GM12878 (cell line): Measurements from ENCODE around the gene HIVEP3. TPM values are rescaled to one million over a fixed set of nuclear protein-coding genes. Genes with fewer than 3 reads are reported as not detected.

Experiments used
- ATAC-seq: fragments of 200-7000 bp; cut with Tn5 transposase; 3 replicates; pipeline ENCODE4 v1.9.1; 2020; ENCODE audit warnings: mild to moderate bottlenecking, moderate library complexity
- BruUV-seq: library from RNA; stranded (reverse); fragments of 400-500 nt; replicated peaks from 2 replicates; lab custom pipeline; 2021; lab: Mats Ljungman, UMichigan
- CTCF ChIA-PET: fragments of 300-600 bp; sonication (Branson Sonifier 250); formaldehyde crosslinking; extraction: SDS; loops from one replicate; lab custom pipeline; 2021; ENCODE audit warnings: inconsistent platforms; lab: Yijun Ruan, JAX
- POLR2A ChIA-PET: fragments of 350-600 bp; formaldehyde crosslinking; extraction: SDS; loops from one replicate; lab custom pipeline; 2021; ENCODE audit warnings: inconsistent platforms; lab: Charles Lee
- RAD21 ChIA-PET: fragments of 300-600 bp; sonication (Branson Sonifier 250); formaldehyde crosslinking; loops from one replicate; lab custom pipeline; 2023; ENCODE audit warnings: antibody characterized with exemption; ENCODE audit not compliant: unreplicated experiment; lab: Charles Lee
- SMC1A ChIA-PET: fragments of 300-600 bp; sonication (Branson Sonifier 250); formaldehyde crosslinking; loops from one replicate; lab custom pipeline; 2023; ENCODE audit not compliant: unreplicated experiment, uncharacterized antibody; lab: Charles Lee
- DNase-seq: peaks from one replicate; pipeline ENCODE4 v3.0.0-alpha.2; 2011; ENCODE audit warnings: low read depth, low spot score
- FAIRE-seq: peaks from 3 replicates; lab custom pipeline; 2011; peaks lifted over from hg19 to GRCh38; lab: Jason Lieb, UNC
- H2AFZ ChIP-seq: 2 replicates; pipeline ENCODE4 v1.6.0; 2011; ENCODE audit warnings: low read depth, low read length, control low read depth; ENCODE audit not compliant: control insufficient read depth
- H3K27ac ChIP-seq: 2 replicates; pipeline ENCODE4 v1.5.1; 2011; ENCODE audit warnings: control low read depth; ENCODE audit not compliant: control insufficient read depth, insufficient read depth
- H3K27me3 ChIP-seq, 2 experiments: replicated peaks in 1 of 2; 2 replicates each; pipeline versions ENCODE4 v1.6.0 to v1.6.1; 2011; ENCODE audit warnings: low read length in 1 of 2; ENCODE audit not compliant: control insufficient read depth in 2 of 2, insufficient read depth in 2 of 2
- H3K36me3 ChIP-seq, 2 experiments: 2 replicates each; pipeline ENCODE4 v1.5.1; 2011; ENCODE audit warnings: low read length in 1 of 2; ENCODE audit not compliant: control insufficient read depth in 2 of 2, insufficient read depth in 2 of 2
- H3K4me1 ChIP-seq: 2 replicates; pipeline ENCODE4 v1.6.1; 2011; ENCODE audit warnings: mild to moderate bottlenecking, low read length, moderate library complexity, mixed read lengths; ENCODE audit not compliant: control insufficient read depth, insufficient read depth
- H3K4me2 ChIP-seq: 2 replicates; pipeline ENCODE4 v1.6.0; 2011; ENCODE audit warnings: control low read depth; ENCODE audit not compliant: control insufficient read depth, insufficient read depth
- H3K4me3 ChIP-seq: fragments of 200-600 bp; sonication (generic); 2 replicates; pipeline ENCODE4 v1.5.1; 2016
- H3K79me2 ChIP-seq: 2 replicates; pipeline ENCODE4 v1.6.0; 2011; ENCODE audit warnings: low read length; ENCODE audit not compliant: control insufficient read depth, insufficient read depth
- H3K9ac ChIP-seq: 2 replicates; pipeline ENCODE4 v1.8.0; 2011; ENCODE audit warnings: low read length, control low read depth, mixed read lengths; ENCODE audit not compliant: control insufficient read depth, insufficient read depth
- H3K9me3 ChIP-seq: replicated peaks from 3 replicates; pipeline ENCODE4 v1.5.1; 2011; ENCODE audit warnings: mild to moderate bottlenecking, low read length; ENCODE audit not compliant: control insufficient read depth, insufficient read depth
- H4K20me1 ChIP-seq: 2 replicates; pipeline ENCODE4 v1.6.0; 2011; ENCODE audit not compliant: control insufficient read depth, insufficient read depth
- ASH2L ChIP-seq: fragments of 300-600, 200-600 bp; sonication (generic); IDR thresholded peaks from 2 replicates; pipeline ENCODE4 v1.6.1; 2017; ENCODE audit warnings: low read depth, mild to moderate bottlenecking, borderline replicate concordance
- ATF3 ChIP-seq: IDR thresholded peaks from 2 replicates; pipeline ENCODE4 v1.6.1; 2011; ENCODE audit warnings: low read depth, mild to moderate bottlenecking, low read length, moderate library complexity, borderline replicate concordance; ENCODE audit errors: extremely low read depth
- BCL3 ChIP-seq: IDR thresholded peaks from 2 replicates; pipeline ENCODE4 v1.6.1; 2011; ENCODE audit warnings: borderline replicate concordance, low read depth, mild to moderate bottlenecking, moderate library complexity, low read length; ENCODE audit not compliant: insufficient read depth, poor library complexity, severe bottlenecking
- IKZF1 ChIP-seq: fragments of 450-650 bp; conservative IDR thresholded peaks from 2 replicates; pipeline ENCODE4 v1.6.1; 2017; ENCODE audit warnings: antibody characterized with exemption, mild to moderate bottlenecking
- KAT2A ChIP-seq: conservative IDR thresholded peaks from 2 replicates; pipeline ENCODE4 v1.6.1; 2011; ENCODE audit warnings: low read depth, low read length; ENCODE audit not compliant: control insufficient read depth
- MYB ChIP-seq: fragments of 150-350 bp; IDR thresholded peaks from 2 replicates; pipeline ENCODE4 v1.6.1; 2014; ENCODE audit warnings: mild to moderate bottlenecking, low read depth, low read length, borderline replicate concordance
- NFXL1 ChIP-seq: fragments of 450-650 bp; IDR thresholded peaks from 2 replicates; pipeline ENCODE4 v1.6.1; 2017; ENCODE audit warnings: antibody characterized with exemption, mild to moderate bottlenecking, borderline replicate concordance
- NFYA ChIP-seq: IDR thresholded peaks from 2 replicates; pipeline ENCODE4 v1.6.1; 2011; ENCODE audit warnings: low read depth, mild to moderate bottlenecking, low read length, improper control_type of control experiment, borderline replicate concordance
- TCF12 ChIP-seq: IDR thresholded peaks from 2 replicates; pipeline ENCODE4 v1.6.1; 2011; ENCODE audit warnings: low read depth, mild to moderate bottlenecking, low read length
- YBX1 ChIP-seq: fragments of 450-650 bp; IDR thresholded peaks from 2 replicates; pipeline ENCODE4 v1.6.1; 2016; ENCODE audit warnings: antibody characterized with exemption
- WGBS: methylation state at CpG from one replicate; pipeline ENCODE4 v1.1.6; 2016; ENCODE audit warnings: low lambda C conversion rate; ENCODE audit not compliant: insufficient replicate concordance, insufficient coverage; ENCODE audit errors: missing lambda C conversion rate; 5-methylcytosine and 5-hydroxymethylcytosine counted together
- in situ Hi-C: fragments of 300-500 bp; cut with MboI; formaldehyde crosslinking; loops from 9 replicates; pipeline ENCODE4 v1.14.3; 2018; ENCODE audit warnings: mixed read lengths
- intact Hi-C: fragments of 100-400 bp; cut with micrococcal nuclease; formaldehyde crosslinking; loops from one replicate; pipeline ENCODE4 v1.14.2; 2022; ENCODE audit not compliant: unreplicated experiment
- polyA plus RNA-seq, 11 experiments: library from polyadenylated mRNA; depleted of rRNA in 4 of 11; unstranded in 6 of 11; stranded (reverse) in 5 of 11; fragments of >200 nt; fragmentation: Nextera tagmentation in 4 of 11; fragmentation: Illumina TruSeq in 1 of 11; extraction: Ambion mirVana in 4 of 11; extraction: Trizol in 1 of 11; gene quantifications; 1 replicate in 1 of 11; 2 replicates in 10 of 11; pipeline versions ENCODE4 v1.2.1 to v1.2.3, GENCODE V29; 2011 to 2016; ENCODE audit warnings: inconsistent platforms in 2 of 11, missing spikeins in 2 of 11, low read depth in 1 of 11
- total RNA-seq, 4 experiments: library from RNA; depleted of rRNA in 3 of 4; stranded (reverse); fragments of >200 nt in 3 of 4; fragmentation: Illumina TruSeq in 1 of 4; extraction: Trizol in 1 of 4; gene quantifications; 2 replicates each; pipeline versions ENCODE4 v1.2.1 to v1.2.3, GENCODE V29; 2013 to 2021
- TF ChIP-seq, protein P1 (sequence below): fragments of 450-650 bp; formaldehyde crosslinking; IDR thresholded peaks from 2 replicates; pipeline ENCODE4 v1.5.0; 2022; ENCODE audit warnings: mild to moderate bottlenecking, missing genetic modification characterization
- TF ChIP-seq, protein P2 (sequence below): fragments of 450-650 bp; formaldehyde crosslinking; IDR thresholded peaks from 2 replicates; pipeline ENCODE4 v1.4.0; 2022; ENCODE audit warnings: mild to moderate bottlenecking, moderate library complexity

The HIVEP3 gene
- total and polyA plus RNA-seq, 10 of the 15 experiments (the other 5 are each of a cell fraction or from before 2014, with no cell fraction given), result 1.8 to 13.6 (median 3.8) TPM

DNA sequence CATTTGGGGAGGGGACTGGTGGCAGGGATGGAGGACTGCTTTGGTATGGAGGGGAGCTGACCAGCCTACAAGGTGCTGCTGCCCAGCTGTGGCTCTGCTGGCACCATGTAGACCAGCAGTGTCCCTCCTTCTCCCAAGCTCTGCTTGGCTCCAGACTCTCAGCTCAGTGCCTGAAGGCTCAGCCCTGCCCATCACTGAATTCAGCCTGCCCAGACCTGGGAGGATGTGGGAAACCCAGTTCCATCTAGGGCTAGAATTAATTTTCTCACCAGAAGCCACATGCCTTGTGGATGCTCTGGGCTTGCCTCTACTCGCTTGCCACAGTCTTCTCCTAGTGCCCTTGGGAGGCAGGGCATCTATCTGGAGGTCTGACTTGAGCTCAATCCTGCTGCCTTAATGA lies 239.2 kb downstream of the HIVEP3 start:
- Histone ChIP-seq H3K4me1 (peaks cover 43% of the 10 kb centered on the region), H3K4me2 (no peak overlapping the region), H3K79me2 (no peaks in the 10 kb centered on the region), H3K27ac (no peak overlapping the region), H3K27me3 (no peaks in the 10 kb centered on the region), H3K4me3 (no peak overlapping the region), H4K20me1 (no peaks in the 10 kb centered on the region), H3K36me3 (no peaks in the 10 kb centered on the region), H2AFZ (no peak overlapping the region), H3K9me3 (no peaks in the 10 kb centered on the region), H3K9ac (no peak overlapping the region)
- ChIA-PET POLR2A (interaction anchor here (1.5 to 2.7 kb wide), 4 partner anchors 12 to 22 kb away, joined by 3 to 20 read pairs (median 8); no protein-coding TSS in a partner anchor), SMC1A (interaction anchor here (1.1 to 3.2 kb wide), 6 partner anchors 8 to 25 kb away, joined by 3 to 11 read pairs (median 9); no protein-coding TSS in a partner anchor), CTCF (interaction anchor here (1.1 to 4.5 kb wide), 4 partner anchors 10 to 19 kb away, joined by 3 to 20 read pairs (median 8); no protein-coding TSS in a partner anchor), RAD21 (interaction anchor here (0.8 to 3.7 kb wide), 7 partner anchors 12 to 70 kb away, joined by 3 to 16 read pairs (median 4); no protein-coding TSS in a partner anchor)
- no peak for FAIRE-seq
- ATAC-seq, result no peak
- intact Hi-C loops, result no loop called here
- no TSS peak for BruUV-seq
- WGBS, result 100% methylated on average over 1 of the region's 1 CpG
- DNase-seq, result no peak
- in situ Hi-C loops, result no loop called here
- TF ChIP-seq TCF12 (no peak), KAT2A (no peak), ATF3 (no peak), BCL3 (no peak), ASH2L (no peak), MYB (no peak), IKZF1 (no peak), NFYA (no peak), NFXL1 (no peak), YBX1 (no peak)
- TF ChIP-seq, protein P1, sequence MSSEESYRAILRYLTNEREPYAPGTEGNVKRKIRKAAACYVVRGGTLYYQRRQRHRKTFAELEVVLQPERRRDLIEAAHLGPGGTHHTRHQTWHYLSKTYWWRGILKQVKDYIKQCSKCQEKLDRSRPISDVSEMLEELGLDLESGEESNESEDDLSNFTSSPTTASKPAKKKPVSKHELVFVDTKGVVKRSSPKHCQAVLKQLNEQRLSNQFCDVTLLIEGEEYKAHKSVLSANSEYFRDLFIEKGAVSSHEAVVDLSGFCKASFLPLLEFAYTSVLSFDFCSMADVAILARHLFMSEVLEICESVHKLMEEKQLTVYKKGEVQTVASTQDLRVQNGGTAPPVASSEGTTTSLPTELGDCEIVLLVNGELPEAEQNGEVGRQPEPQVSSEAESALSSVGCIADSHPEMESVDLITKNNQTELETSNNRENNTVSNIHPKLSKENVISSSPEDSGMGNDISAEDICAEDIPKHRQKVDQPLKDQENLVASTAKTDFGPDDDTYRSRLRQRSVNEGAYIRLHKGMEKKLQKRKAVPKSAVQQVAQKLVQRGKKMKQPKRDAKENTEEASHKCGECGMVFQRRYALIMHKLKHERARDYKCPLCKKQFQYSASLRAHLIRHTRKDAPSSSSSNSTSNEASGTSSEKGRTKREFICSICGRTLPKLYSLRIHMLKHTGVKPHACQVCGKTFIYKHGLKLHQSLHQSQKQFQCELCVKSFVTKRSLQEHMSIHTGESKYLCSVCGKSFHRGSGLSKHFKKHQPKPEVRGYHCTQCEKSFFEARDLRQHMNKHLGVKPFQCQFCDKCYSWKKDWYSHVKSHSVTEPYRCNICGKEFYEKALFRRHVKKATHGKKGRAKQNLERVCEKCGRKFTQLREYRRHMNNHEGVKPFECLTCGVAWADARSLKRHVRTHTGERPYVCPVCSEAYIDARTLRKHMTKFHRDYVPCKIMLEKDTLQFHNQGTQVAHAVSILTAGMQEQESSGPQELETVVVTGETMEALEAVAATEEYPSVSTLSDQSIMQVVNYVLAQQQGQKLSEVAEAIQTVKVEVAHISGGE, result no peak
- TF ChIP-seq, protein P2, sequence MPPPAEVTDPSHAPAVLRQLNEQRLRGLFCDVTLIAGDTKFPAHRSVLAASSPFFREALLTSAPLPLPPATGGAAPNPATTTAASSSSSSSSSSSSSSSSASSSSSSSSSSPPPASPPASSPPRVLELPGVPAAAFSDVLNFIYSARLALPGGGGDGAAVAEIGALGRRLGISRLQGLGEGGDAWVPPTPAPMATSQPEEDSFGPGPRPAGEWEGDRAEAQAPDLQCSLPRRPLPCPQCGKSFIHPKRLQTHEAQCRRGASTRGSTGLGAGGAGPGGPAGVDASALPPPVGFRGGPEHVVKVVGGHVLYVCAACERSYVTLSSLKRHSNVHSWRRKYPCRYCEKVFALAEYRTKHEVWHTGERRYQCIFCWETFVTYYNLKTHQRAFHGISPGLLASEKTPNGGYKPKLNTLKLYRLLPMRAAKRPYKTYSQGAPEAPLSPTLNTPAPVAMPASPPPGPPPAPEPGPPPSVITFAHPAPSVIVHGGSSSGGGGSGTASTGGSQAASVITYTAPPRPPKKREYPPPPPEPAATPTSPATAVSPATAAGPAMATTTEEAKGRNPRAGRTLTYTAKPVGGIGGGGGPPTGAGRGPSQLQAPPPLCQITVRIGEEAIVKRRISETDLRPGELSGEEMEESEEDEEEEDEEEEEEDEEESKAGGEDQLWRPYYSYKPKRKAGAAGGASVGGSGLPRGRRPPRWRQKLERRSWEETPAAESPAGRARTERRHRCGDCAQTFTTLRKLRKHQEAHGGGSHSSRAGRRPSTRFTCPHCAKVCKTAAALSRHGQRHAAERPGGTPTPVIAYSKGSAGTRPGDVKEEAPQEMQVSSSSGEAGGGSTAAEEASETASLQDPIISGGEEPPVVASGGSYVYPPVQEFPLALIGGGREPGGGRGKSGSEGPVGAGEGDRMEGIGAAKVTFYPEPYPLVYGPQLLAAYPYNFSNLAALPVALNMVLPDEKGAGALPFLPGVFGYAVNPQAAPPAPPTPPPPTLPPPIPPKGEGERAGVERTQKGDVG (CRISPR knock-in tag), result no peak
